ENCODE data around the gene OR6F1. TPM values are rescaled to one million over a fixed set of nuclear protein-coding genes. Genes with fewer than 3 reads are reported as not detected.
"Not testable (repeated sequence)": the region's sequence is repeated elsewhere in the genome, so short reads cannot be mapped to it uniquely, and the experiment has no call there.

Gene OR6F1
- not detected for total RNA-seq

- H3K9me3 Mint-ChIP-seq, result peaks cover 4% of the 10 kb centered on the region
- H3K4me3 Mint-ChIP-seq, result no peak within 1 kb of the TSS
- H3K27ac Mint-ChIP-seq, result no peak within 1 kb of the TSS
- ATAC-seq (no peak), DNase-seq (ENCODE audit: low spot score) (no peak)
- H3K27me3 Mint-ChIP-seq, result no peaks in the 10 kb centered on the region
- H3K4me1 Mint-ChIP-seq (ENCODE audit: low read depth in 2 of 2), result no peaks in the 10 kb centered on the region
- H3K36me3 Mint-ChIP-seq, result no peaks in the 10 kb centered on the region
Measured at GRCh38 chr1:247716546-247716945, at the start of gene OR6F1. Gene OR6F1 (minus strand): TSS chr1:247716646. CDS start chr1:247712755, 3,891 bp downstream.

DNA sequence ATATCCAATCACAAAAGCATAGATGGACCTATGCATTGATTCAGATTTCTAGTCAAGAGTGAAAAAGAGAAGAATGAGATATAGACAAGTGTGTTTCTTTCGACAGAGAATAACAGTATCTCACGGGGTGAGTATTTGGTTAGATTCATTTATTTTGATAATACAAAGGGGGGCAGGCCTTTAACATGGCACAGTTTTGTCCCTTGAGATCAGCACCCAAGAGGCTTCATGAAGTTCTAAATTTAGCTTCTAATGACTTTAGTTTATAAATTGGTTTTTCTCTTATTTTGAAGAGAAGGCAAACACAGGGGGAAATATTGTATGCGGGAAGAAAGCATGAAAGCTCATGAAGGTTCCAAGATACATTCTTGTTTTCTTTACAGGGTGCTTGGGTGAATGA lies 44.0 kb upstream of the OR6F1 start, which contains the start of gene OR1C1:
OR1C1 (minus strand) TSS at position 101 of the 400 bp plus-strand sequence. CDS start 2,150 bp downstream, outside the sequence.
- H3K36me3 Mint-ChIP-seq, result no peaks in the 10 kb centered on the region
- H3K4me1 Mint-ChIP-seq (ENCODE audit: low read depth in 2 of 2), result no peaks in the 10 kb centered on the region
- H3K9me3 Mint-ChIP-seq, result peaks cover 6% of the 10 kb centered on the region
- H3K4me3 Mint-ChIP-seq, result no peak within 1 kb of the TSS
- no peak for ATAC-seq
- DNase-seq (ENCODE audit: low spot score), result no peak
- no peak within 1 kb of the TSS for H3K27ac Mint-ChIP-seq
- H3K27me3 Mint-ChIP-seq, result no peaks in the 10 kb centered on the region

GRCh38 chr1:247754311-247754710 lies 37.9 kb upstream of the OR6F1 start:
- DNase-seq (ENCODE audit: low spot score); H3K4me3 Mint-ChIP-seq; H3K36me3 Mint-ChIP-seq; ATAC-seq; H3K27me3 Mint-ChIP-seq; H3K27ac Mint-ChIP-seq; H3K4me1 Mint-ChIP-seq (ENCODE audit: low read depth in 2 of 2): not testable (repeated sequence)
- peaks cover 14% of the 10 kb centered on the region for H3K9me3 Mint-ChIP-seq

DNA sequence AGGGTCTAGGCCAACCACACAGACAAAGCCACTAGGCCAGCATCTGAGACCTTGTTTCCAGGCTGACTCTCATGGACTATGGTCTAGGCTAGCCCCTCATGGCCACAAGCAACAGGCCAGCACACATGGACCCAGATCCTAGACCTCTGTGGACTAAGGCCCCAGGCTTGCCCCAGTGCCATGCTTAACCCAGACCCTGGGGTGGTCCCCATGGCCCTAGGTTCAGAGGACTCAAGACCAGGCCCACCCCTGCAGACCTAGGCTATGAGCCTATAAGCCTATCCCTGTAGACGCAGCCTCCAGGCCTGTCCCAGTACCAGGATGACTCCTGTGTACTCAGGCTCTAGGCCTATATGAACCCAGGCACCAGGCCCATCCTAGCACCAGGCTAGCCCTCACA lies 33.4 kb upstream of the OR6F1 start:
- no peak overlapping the region for H3K4me3 Mint-ChIP-seq
- DNase-seq (ENCODE audit: low spot score) (no peak), ATAC-seq (peak; percentile 20 to 51)
- H3K9me3 Mint-ChIP-seq, result peaks cover 8% of the 10 kb centered on the region
- H3K27ac Mint-ChIP-seq, result no peak overlapping the region
- no peaks in the 10 kb centered on the region for H3K36me3 Mint-ChIP-seq
- H3K4me1 Mint-ChIP-seq (ENCODE audit: low read depth in 2 of 2), result no peaks in the 10 kb centered on the region
- no peaks in the 10 kb centered on the region for H3K27me3 Mint-ChIP-seq

GRCh38 chr1:247748041-247748440 lies 31.6 kb upstream of the OR6F1 start, which contains the start of gene OR14A2:
Gene OR14A2 (minus strand): TSS chr1:247748141.
- ATAC-seq, result no peak
- no peak for DNase-seq (ENCODE audit: low spot score)
- Mint-ChIP-seq H3K4me1 (ENCODE audit: low read depth in 2 of 2) (no peaks in the 10 kb centered on the region), H3K27me3 (no peaks in the 10 kb centered on the region), H3K27ac (no peak within 1 kb of the TSS), H3K4me3 (no peak within 1 kb of the TSS), H3K9me3 (peaks cover 8% of the 10 kb centered on the region), H3K36me3 (no peaks in the 10 kb centered on the region)

GRCh38 chr1:247747616-247748015 lies 31.2 kb upstream of the OR6F1 start:
- DNase-seq (ENCODE audit: low spot score), result no peak
- peaks cover 8% of the 10 kb centered on the region for H3K9me3 Mint-ChIP-seq
- no peak overlapping the region for H3K4me3 Mint-ChIP-seq
- H3K4me1 Mint-ChIP-seq (ENCODE audit: low read depth in 2 of 2), result no peaks in the 10 kb centered on the region
- no peak for ATAC-seq
- no peaks in the 10 kb centered on the region for H3K27me3 Mint-ChIP-seq
- H3K36me3 Mint-ChIP-seq, result no peaks in the 10 kb centered on the region
- H3K27ac Mint-ChIP-seq, result no peak overlapping the region

GRCh38 chr1:247746391-247746935 lies 30.0 kb upstream of the OR6F1 start:
- ATAC-seq (no peak), DNase-seq (ENCODE audit: low spot score) (no peak)
- H3K27me3 Mint-ChIP-seq, result no peaks in the 10 kb centered on the region
- no peak overlapping the region for H3K27ac Mint-ChIP-seq
- H3K9me3 Mint-ChIP-seq, result peaks cover 8% of the 10 kb centered on the region
- no peaks in the 10 kb centered on the region for H3K36me3 Mint-ChIP-seq
- H3K4me1 Mint-ChIP-seq (ENCODE audit: low read depth in 2 of 2), result no peaks in the 10 kb centered on the region
- no peak overlapping the region for H3K4me3 Mint-ChIP-seq

GRCh38 chr1:247742215-247742760 lies 25.8 kb upstream of the OR6F1 start:
- not testable (repeated sequence) for ATAC-seq; H3K4me1 Mint-ChIP-seq (ENCODE audit: low read depth in 2 of 2); H3K4me3 Mint-ChIP-seq; H3K36me3 Mint-ChIP-seq; H3K27me3 Mint-ChIP-seq; H3K27ac Mint-ChIP-seq; DNase-seq (ENCODE audit: low spot score); H3K9me3 Mint-ChIP-seq

GRCh38 chr1:247741756-247742155 lies 25.3 kb upstream of the OR6F1 start:
- Mint-ChIP-seq H3K27me3 (no peaks in the 10 kb centered on the region), H3K4me3 (no peak overlapping the region), H3K27ac (no peak overlapping the region), H3K4me1 (ENCODE audit: low read depth in 2 of 2) (no peaks in the 10 kb centered on the region), H3K36me3 (no peaks in the 10 kb centered on the region), H3K9me3 (no peaks in the 10 kb centered on the region)
- DNase-seq (ENCODE audit: low spot score) (no peak), ATAC-seq (no peak)

DNA sequence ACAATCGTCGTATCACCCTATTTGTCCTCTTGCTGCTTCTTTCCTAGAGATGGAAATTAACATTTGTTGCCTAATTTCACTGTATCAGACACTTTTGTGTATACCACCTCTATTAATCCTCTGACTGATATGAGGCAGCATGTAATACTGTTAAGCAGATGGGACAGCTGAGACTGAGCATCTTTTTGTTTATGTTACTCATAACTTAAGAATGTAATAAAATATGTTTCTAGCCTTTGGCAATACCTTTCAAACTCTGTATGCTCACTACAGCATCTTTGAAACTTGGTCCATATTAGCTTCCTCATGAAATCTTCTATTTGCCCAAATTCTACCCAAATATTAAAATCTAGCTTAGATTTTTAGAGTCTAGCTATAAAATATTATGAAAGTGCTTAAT lies 24.3 kb upstream of the OR6F1 start:
- H3K27ac Mint-ChIP-seq, result no peak overlapping the region

DNA sequence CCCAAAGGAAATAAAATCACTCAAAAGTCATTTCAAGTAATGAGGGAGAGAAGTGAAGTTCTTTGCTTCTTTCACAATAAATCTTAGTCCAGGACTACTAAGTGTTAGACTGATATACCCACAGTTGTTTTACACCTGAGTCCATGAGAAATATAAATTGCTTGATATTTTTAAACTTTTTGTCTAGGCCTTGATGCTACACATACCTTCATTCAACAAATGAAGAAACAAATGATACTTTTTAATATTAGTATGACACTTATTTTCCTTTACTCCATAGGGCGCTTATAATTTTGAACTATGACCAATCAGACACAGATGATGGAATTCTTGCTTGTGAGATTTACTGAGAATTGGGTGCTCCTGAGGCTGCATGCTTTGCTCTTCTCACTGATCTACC lies 21.9 kb upstream of the OR6F1 start, which contains the start of gene OR14K1:
OR14K1 (plus strand) TSS at position 301 of the 400 bp plus-strand sequence; CDS start at position 301, 0 bp downstream.
- no peak for ATAC-seq
- DNase-seq (ENCODE audit: low spot score), result no peak
- no peaks in the 10 kb centered on the region for H3K4me1 Mint-ChIP-seq (ENCODE audit: low read depth in 2 of 2)
- H3K27me3 Mint-ChIP-seq, result no peaks in the 10 kb centered on the region
- peaks cover 3% of the 10 kb centered on the region for H3K9me3 Mint-ChIP-seq
- no peaks in the 10 kb centered on the region for H3K36me3 Mint-ChIP-seq
- no peak within 1 kb of the TSS for H3K4me3 Mint-ChIP-seq
- no peak within 1 kb of the TSS for H3K27ac Mint-ChIP-seq

More for the DNA sequence above, 24.3 kb upstream of the OR6F1 start:
- Mint-ChIP-seq H3K4me3 (no peak overlapping the region), H3K4me1 (ENCODE audit: low read depth in 2 of 2) (no peaks in the 10 kb centered on the region), H3K9me3 (no peaks in the 10 kb centered on the region), H3K27me3 (no peaks in the 10 kb centered on the region), H3K36me3 (no peaks in the 10 kb centered on the region)
- ATAC-seq, result no peak
- no peak for DNase-seq (ENCODE audit: low spot score)

GRCh38 chr1:247721222-247721621 lies 4.8 kb upstream of the OR6F1 start:
- Mint-ChIP-seq H3K27ac (no peak overlapping the region), H3K9me3 (peaks cover 8% of the 10 kb centered on the region), H3K36me3 (no peaks in the 10 kb centered on the region), H3K4me1 (ENCODE audit: low read depth in 2 of 2) (no peaks in the 10 kb centered on the region), H3K4me3 (no peak overlapping the region), H3K27me3 (no peaks in the 10 kb centered on the region)
- DNase-seq (ENCODE audit: low spot score) (no peak), ATAC-seq (no peak)

GRCh38 chr1:247713753-247714152 lies 2.7 kb downstream of the OR6F1 start:
- Mint-ChIP-seq H3K4me3 (no peak overlapping the region), H3K27me3 (no peaks in the 10 kb centered on the region), H3K9me3 (peaks cover 4% of the 10 kb centered on the region), H3K27ac (no peak overlapping the region), H3K36me3 (no peaks in the 10 kb centered on the region), H3K4me1 (ENCODE audit: low read depth in 2 of 2) (no peaks in the 10 kb centered on the region)
- ATAC-seq (no peak), DNase-seq (ENCODE audit: low spot score) (no peak)

DNA sequence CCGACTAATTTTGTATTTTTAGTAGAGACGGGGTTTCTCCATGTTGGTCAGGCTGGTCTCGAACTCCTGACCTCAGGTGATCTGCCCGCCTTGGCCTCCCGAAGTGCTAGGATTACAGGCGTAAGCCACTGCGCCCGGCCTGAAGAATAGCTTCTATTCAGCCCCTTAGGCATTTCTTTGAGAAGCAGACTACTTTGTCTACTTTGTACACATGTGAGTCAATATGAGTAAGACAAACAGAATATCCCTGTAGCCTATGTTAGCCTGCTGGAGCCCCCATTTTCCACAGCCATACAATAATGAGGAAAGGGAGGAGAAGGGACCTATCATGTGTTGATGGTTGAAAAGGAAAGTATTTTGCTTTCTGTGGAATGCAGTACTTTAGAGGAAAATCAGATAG lies 5.8 kb downstream of the OR6F1 start:
- H3K27me3 Mint-ChIP-seq; H3K36me3 Mint-ChIP-seq; H3K27ac Mint-ChIP-seq; H3K4me3 Mint-ChIP-seq; H3K9me3 Mint-ChIP-seq; ATAC-seq; H3K4me1 Mint-ChIP-seq (ENCODE audit: low read depth in 2 of 2); DNase-seq (ENCODE audit: low spot score): not testable (repeated sequence)

GRCh38 chr1:247701338-247701737 lies 15.1 kb downstream of the OR6F1 start:
- no peak for DNase-seq (ENCODE audit: low spot score)
- H3K36me3 Mint-ChIP-seq, result no peaks in the 10 kb centered on the region
- no peak overlapping the region for H3K27ac Mint-ChIP-seq
- no peak overlapping the region for H3K4me3 Mint-ChIP-seq
- H3K4me1 Mint-ChIP-seq (ENCODE audit: low read depth in 2 of 2), result no peaks in the 10 kb centered on the region
- peaks cover 3% of the 10 kb centered on the region for H3K9me3 Mint-ChIP-seq
- ATAC-seq, result no peak
- H3K27me3 Mint-ChIP-seq, result no peaks in the 10 kb centered on the region

All from natural killer cell treated with Interleukin-12 subunit alpha and Interleukin-12 subunit beta and Interleukin-15 and Interleukin-18, amount 100 ng/mL, for 72 hours (primary cell).